Peyer's patch (tissue), 4 donors: ENCODE results near the gene NSUN6. TPM values are rescaled to one million over a fixed set of nuclear protein-coding genes. Genes with fewer than 3 reads are reported as not detected.

ENCODE experiments used
- DNase-seq, 3 donors: peaks; one replicate each; pipeline ENCODE4 v3.0.0-alpha.2; 2017 to 2019
- H3K27ac ChIP-seq, 4 donors: fragments of 200-600 bp; sonication (generic); one replicate each; pipeline ENCODE4 v1.5.1; 2016 to 2019
- H3K27me3 ChIP-seq, 2 donors: fragments of 200-600 bp; sonication (generic); one replicate each; pipeline ENCODE4 v1.5.1; 2019
- H3K36me3 ChIP-seq, 3 donors: fragments of 200-600 bp; sonication (generic); one replicate each; pipeline ENCODE4 v1.5.1; 2016 to 2019
- H3K4me1 ChIP-seq, 4 donors: fragments of 200-600 bp; sonication (generic); one replicate each; pipeline ENCODE4 v1.5.1; 2016 to 2019
- H3K4me3 ChIP-seq, 4 donors: fragments of 200-600 bp; sonication (generic); 1 replicate in 3 of 4; 2 replicates in 1 of 4; pipeline ENCODE4 v1.5.1; 2016 to 2019; ENCODE audit warnings: mild to moderate bottlenecking in 1 of 4
- H3K9me3 ChIP-seq, 4 donors: fragments of 200-600 bp; sonication (generic); one replicate each; pipeline ENCODE4 v1.5.1; 2016 to 2019; ENCODE audit warnings: mild to moderate bottlenecking in 1 of 4
- CTCF ChIP-seq, 6 experiments: fragments of 450-650 bp in 4 of 6; fragments of 200-600 bp in 2 of 6; sonication (generic) in 1 of 6; IDR thresholded peaks; one replicate each; pipeline ENCODE4 v1.5.1; 2017 to 2019; ENCODE audit warnings: antibody characterized with exemption in 6 of 6, mild to moderate bottlenecking in 3 of 6, moderate library complexity in 1 of 6
- POLR2A ChIP-seq, 2 donors: fragments of 450-650 bp; IDR thresholded peaks; one replicate each; pipeline ENCODE4 v1.5.1; 2017; ENCODE audit warnings: antibody characterized with exemption in 2 of 2, mild to moderate bottlenecking in 2 of 2, moderate library complexity in 2 of 2
- total RNA-seq, 4 donors: library from RNA; depleted of rRNA; stranded (reverse); fragments of >200 nt; gene quantifications; one replicate each; pipeline ENCODE4 v1.1.0, GENCODE V29; 2016

Gene NSUN6
- total RNA-seq, 4 donors from 2014 or later, result 14.9 to 27.2 (median 22.3) TPM

- no peaks in the 10 kb centered on the region for H3K27me3 ChIP-seq
- H3K36me3 ChIP-seq, result peaks cover 0 to 21% (median 0%) of the 10 kb centered on the region in 3 donors
- no peak overlapping the region for H3K4me3 ChIP-seq
- H3K27ac ChIP-seq, result no peak overlapping the region
- DNase-seq, result no peak
- H3K4me1 ChIP-seq, result no peaks in the 10 kb centered on the region
- H3K9me3 ChIP-seq, result no peaks in the 10 kb centered on the region
- TF ChIP-seq CTCF (IDR thresholded peaks at IDR 0.05) (no peak), POLR2A (IDR thresholded peaks at IDR 0.05) (no peak)
Observed at GRCh38 chr10:18533896-18534295, 117.5 kb downstream of the NSUN6 start.

- DNase-seq, result no peak
- Histone ChIP-seq H3K4me3 (no peak overlapping the region), H3K4me1 (no peaks in the 10 kb centered on the region), H3K36me3 (peaks cover 0 to 15% (median 0%) of the 10 kb centered on the region in 3 donors), H3K27ac (no peak overlapping the region), H3K9me3 (no peaks in the 10 kb centered on the region), H3K27me3 (no peaks in the 10 kb centered on the region)
- TF ChIP-seq CTCF (IDR thresholded peaks at IDR 0.05), result no peak
- no peak for TF ChIP-seq POLR2A (IDR thresholded peaks at IDR 0.05)
Observed at GRCh38 chr10:18532881-18533535, 118.4 kb downstream of the NSUN6 start.

GRCh38 chr10:18528292-18528691 lies 123.1 kb downstream of the NSUN6 start:
- no peak for DNase-seq
- no peak for TF ChIP-seq POLR2A (IDR thresholded peaks at IDR 0.05)
- TF ChIP-seq CTCF (IDR thresholded peaks at IDR 0.05), result no peak
- no peak overlapping the region for H3K4me3 ChIP-seq
- H3K9me3 ChIP-seq, result no peaks in the 10 kb centered on the region
- peaks cover 0 to 11% (median 0%) of the 10 kb centered on the region in 3 donors for H3K36me3 ChIP-seq
- no peaks in the 10 kb centered on the region for H3K27me3 ChIP-seq
- no peaks in the 10 kb centered on the region for H3K4me1 ChIP-seq
- no peak overlapping the region for H3K27ac ChIP-seq

- Histone ChIP-seq H3K36me3 (peaks cover 0 to 11% (median 0%) of the 10 kb centered on the region in 3 donors), H3K9me3 (no peaks in the 10 kb centered on the region), H3K4me1 (no peaks in the 10 kb centered on the region), H3K27me3 (no peaks in the 10 kb centered on the region), H3K4me3 (no peak overlapping the region), H3K27ac (no peak overlapping the region)
- DNase-seq, result no peak
- TF ChIP-seq POLR2A (IDR thresholded peaks at IDR 0.05) (no peak), CTCF (IDR thresholded peaks at IDR 0.05) (no peak)
Observed at GRCh38 chr10:18527687-18528086, 123.7 kb downstream of the NSUN6 start.

- H3K27ac ChIP-seq, result no peak overlapping the region
- DNase-seq, result no peak
- H3K9me3 ChIP-seq, result no peaks in the 10 kb centered on the region
- no peaks in the 10 kb centered on the region for H3K4me1 ChIP-seq
- TF ChIP-seq POLR2A (IDR thresholded peaks at IDR 0.05) (no peak), CTCF (IDR thresholded peaks at IDR 0.05) (no peak)
- H3K36me3 ChIP-seq, result peaks cover 0 to 26% (median 0%) of the 10 kb centered on the region in 3 donors
- H3K4me3 ChIP-seq, result no peak overlapping the region
- H3K27me3 ChIP-seq, result no peaks in the 10 kb centered on the region
Observed at GRCh38 chr10:18523858-18524257, 127.5 kb downstream of the NSUN6 start.
